Measurements from ENCODE around the gene LIPC.

LIPC gene

DNA sequence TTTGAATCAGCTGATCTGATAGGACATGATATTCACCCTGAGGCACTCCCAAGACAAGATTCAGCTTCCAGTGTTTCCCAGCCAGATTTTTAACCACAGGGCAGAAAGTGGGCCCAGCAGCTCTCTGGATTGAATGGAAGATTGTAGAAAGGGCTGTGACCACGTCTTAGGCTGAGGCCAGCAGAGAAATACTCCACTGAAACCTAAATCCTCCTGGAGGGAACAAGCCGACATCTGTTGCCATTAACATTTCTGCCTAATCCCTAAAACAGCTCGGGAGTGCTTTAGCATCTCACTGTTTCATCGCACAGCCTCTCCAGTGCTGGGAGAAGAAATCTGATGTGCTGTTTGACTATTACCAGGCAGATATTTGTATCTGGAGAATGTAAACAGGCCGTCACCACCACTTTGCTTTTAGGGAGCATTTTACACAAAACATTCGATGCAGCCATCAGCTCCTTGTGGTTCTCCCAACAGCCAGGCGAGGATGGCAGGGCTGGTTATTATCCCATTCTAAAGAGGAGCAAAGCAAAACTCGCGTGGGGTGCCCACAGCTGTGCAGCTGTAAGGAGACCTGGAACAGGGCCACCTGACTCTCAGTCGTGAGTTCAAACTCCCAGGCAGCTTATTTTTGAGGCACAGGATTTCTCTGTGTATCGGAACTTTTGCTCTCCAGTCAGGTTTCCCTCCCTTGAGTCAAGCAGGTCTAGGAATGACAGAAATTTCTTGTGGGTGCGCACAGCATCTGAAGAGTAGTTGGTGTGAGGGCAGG, 117.4 kb downstream of the LIPC start:
- no peak for DNase-seq (ENCODE audit: extremely low read depth in 1 of 2, low read depth in 1 of 2)

DNA sequence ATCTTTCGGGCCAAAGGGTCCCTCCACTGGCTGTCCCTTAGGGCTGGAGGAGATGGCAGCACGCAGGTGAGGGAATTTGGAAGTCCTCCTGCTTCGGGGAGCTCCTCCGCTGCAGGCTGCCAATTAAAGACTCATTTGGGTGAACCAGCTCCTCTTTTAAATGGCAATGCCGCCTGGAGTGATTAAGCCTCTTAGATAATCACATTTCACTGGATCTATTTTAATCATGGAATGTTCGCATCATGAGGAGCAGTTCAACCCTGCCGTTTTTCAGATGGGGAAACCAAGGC, 117.9 kb downstream of the LIPC start:
- no peak for DNase-seq (ENCODE audit: extremely low read depth in 1 of 2, low read depth in 1 of 2)

DNA sequence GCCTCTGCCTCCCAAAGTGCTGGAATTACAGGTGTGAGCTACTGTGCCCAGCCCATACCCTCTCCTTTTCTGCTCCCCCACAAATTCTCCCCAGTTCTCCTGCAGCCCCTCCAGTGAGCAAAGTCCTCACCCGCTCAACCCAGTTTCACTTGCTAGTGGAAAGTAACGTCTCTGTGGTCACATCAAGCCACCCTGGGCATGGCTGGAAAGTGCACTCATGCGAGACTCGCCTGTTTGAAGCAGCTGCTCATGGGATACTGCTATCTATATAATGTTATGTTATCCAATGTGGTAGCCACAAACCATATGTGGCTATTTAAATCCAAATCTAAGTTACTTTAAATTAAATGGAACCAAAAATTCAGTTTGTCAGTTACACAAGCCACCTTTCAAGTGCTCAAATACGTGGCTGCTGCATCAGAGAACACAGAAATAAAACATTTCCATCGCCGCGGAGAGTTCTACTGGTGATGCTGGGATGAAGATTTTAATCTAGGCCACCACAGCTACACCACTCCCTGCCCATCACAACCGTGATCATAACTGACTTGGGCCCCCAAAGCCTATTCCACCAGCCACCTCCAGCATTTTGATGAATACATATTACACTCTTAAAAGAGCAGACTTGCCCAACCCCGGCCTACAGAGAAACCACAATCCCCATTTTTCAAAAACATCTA, 119.4 kb downstream of the LIPC start:
- DNase-seq (ENCODE audit: extremely low read depth in 1 of 2, low read depth in 1 of 2): peak in 1 of 2 donors; percentile 37

DNA sequence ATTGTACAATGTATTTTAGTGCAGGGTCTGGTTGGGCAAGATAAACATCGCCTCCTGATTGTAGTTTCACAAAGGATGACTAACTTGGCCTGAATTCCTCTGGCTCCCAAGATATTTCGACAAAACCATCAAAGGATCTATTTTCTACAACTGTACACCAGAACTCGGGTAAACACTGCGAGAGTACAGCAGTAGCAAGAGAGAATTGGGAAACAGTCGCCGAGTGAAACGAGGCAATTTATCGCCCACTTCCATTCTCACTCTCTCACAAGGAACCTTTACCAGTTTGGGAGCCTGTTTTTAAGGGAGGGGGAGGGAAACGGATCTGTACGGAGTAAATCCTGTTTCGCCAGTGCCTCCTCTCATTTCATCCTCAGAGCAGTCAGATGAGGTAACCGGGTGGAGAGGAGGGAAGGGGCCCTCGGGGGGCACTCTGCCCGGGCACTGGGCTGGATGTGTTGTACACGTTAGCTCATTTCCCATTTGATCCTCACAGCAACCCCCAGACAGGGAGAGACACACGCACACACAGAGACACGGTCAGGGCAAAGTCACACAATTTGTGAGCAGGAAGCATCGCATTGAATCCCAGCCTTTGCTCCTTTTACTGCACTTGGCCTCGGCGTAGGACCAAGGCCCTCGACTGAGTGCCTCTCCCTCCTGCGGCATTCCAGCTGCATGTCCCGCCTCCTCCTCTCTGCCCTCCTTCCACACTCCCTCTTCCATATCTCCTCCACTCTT, 120.1 kb downstream of the LIPC start:
- DNase-seq (ENCODE audit: extremely low read depth in 1 of 2, low read depth in 1 of 2): no peak

DNA sequence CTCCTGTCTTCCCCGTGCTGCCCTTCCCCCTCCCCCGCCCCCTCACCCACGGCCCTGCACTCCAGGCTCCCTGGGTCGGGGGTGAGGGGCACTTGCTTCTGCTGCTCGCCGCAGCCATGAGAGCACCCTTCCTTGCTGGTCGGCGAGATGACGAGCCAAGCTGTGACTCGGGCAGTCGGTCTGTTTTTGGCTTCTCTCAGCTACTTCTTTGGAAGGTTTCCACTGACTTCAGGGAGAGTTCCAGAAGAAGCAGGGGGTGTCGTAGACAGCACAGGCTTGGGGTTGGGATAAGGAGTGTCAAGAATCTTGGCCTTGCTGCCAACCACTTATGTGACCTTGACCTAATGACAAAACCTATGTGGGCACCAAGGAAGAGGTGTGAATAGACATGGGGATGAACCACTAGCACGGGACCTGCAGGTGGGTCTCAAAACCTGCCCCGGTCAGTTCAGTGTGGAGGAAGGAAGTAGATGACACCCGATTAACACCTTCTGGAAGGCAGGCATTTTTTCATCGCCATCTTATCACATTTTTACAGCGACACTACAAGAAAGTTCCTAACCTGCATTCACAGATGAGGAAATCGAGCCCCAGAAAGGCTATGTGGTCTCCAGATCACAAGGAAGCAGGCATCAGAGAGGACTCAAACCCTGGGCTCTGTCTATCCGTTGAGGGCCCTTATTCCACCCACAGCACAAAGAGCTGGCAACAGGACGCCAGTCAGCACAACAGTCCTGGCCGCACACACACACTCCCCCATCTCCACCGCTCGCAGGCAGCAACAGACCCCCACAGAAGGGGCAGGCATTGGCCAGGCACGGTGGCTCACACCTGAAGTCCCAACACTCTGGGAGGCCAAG, 120.9 kb downstream of the LIPC start:
- DNase-seq (ENCODE audit: extremely low read depth in 1 of 2, low read depth in 1 of 2): no peak

DNA sequence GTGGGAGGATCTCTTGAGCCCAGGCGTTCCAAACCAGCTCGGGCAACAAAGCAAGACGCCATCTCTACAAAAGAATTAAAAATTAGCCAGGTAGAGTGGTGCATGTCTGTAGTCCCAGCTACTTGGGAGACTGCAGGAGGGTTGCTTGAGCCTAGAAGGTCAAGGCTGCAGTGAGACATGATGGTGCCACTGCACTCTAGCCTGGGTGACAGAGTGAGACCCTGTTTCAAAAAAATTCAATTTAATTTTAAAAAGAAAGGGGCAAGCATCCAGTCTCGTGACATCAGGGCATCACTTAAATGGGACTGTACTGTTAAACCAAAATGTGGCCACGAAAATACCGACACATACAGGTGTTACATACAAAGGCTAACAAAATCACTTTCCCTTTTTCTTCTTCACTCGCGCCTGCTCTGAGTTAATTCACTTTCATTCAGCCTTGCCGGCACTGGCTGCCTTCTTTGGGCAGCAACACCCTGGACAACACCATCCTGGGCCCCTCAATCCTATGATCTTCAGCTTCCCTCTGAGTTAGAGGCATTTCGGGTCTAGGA, 121.7 kb downstream of the LIPC start:
- no peak for DNase-seq (ENCODE audit: extremely low read depth in 1 of 2, low read depth in 1 of 2)

DNA sequence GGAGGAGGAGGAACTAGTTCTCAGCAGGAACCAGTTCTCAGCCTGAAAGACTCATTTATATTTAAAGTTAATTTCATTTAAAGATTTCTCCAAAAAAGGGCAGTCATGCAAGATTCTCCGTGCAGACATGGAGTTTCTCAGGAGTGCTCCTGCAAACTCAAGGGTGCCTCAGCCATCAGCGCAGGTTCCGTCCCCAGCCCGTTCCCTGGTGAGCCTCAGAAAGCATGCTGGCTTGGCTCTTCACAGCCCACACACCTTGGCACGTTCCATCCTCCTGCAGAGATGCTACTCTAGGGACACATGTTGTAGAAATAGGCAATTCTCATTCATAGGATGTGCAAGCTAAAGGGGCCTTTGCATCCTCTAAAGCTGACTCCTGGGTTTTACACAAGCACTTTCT, 123.0 kb downstream of the LIPC start:
- DNase-seq (ENCODE audit: extremely low read depth in 1 of 2, low read depth in 1 of 2): no peak

DNA sequence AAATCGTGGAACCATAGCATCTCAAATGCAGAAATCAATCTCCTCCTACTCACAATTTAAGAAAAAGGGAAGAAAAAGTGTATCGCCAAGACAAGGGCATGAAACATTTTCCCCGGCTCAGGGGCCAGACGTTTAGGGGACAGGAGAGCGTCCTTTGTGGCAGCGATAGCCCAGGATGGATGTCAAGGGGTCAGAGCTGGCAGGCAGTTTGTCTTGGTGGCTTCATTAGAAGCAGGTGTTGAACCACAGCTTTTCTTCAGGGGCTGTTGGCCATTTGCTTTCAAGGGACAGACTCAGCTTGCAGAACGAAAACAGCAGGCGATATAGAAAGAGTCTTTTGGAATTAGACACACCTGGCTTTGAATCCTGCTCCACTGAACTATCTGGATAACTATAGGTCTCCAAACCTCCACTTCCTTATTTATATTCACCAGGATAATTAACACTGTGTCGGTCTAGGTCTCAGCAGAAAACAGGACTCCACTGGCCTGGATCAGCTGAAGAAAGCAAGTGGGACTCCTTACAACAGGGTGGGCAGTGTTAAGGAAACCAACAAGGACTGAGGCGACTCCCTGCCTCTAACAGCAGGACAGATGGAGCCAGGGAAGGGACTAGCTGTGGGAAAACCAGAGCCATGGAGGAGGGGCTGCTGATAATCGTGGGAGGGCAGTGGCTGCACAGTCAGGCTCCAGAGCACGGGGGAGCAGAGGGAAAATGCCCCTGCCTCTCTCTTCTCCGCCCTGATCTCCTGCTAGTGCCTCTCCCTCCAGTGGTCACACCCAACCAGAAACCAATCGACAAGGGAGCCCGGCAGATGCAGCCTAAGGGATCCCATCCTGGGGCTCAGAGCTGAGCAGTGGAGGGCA, 123.6 kb downstream of the LIPC start:
- DNase-seq (ENCODE audit: extremely low read depth in 1 of 2, low read depth in 1 of 2): no peak

DNA sequence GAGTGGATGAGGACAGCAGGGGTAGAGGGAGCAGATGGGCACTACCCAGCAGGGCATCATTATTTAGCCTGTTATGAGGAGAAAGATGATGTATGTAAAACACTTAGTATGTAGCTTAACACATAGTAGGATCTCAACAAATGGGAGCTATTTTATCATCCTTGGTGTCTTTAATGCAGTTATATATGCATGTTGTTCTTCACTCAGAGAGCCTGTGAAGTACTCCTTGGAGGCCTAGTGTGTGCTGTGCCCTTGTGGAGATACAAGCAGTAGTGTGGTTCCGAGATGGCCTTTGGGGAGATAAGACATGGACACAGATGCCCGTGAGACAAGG, 124.2 kb downstream of the LIPC start:
- no peak for DNase-seq (ENCODE audit: extremely low read depth in 1 of 2, low read depth in 1 of 2)

DNA sequence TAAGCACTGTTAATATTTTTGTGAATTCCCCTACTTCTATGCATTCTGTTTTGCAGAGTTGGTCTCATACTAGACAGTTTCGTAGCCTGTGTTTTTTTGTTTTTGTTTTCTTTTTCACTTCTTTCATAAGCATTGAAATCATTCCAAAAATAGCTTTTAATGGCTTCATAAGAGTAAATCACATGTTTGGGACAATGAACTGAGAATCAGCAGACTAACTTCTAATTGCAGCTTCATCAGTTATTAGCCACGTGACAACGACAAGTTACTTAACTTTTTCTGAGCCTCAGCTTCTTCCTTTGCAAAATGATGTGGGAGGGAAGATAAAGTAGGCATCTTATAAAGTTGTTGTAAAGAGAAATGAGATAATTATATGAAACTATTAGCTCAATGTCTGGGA, 124.8 kb downstream of the LIPC start:
- no peak for DNase-seq (ENCODE audit: extremely low read depth in 1 of 2, low read depth in 1 of 2)

DNA sequence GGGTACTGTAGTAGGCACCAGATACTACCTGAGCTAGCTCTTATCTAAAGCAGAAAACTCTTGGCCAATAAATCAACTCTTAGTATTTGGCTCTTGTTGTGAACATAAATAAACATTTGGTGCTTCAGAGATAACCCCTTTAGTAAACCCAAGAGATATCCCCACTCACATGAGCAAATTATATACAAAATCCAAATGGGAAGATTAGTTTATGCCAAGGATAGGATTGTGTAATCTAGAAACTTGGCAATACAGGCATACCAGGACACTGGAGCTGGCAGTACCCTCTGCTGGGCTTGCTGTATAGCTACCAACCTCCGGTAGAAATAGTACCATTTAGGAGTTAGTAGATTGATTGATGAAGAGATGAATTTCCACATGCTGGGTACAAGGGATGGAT, 127.0 kb downstream of the LIPC start:
- no peak for DNase-seq (ENCODE audit: extremely low read depth in 1 of 2, low read depth in 1 of 2)

DNA sequence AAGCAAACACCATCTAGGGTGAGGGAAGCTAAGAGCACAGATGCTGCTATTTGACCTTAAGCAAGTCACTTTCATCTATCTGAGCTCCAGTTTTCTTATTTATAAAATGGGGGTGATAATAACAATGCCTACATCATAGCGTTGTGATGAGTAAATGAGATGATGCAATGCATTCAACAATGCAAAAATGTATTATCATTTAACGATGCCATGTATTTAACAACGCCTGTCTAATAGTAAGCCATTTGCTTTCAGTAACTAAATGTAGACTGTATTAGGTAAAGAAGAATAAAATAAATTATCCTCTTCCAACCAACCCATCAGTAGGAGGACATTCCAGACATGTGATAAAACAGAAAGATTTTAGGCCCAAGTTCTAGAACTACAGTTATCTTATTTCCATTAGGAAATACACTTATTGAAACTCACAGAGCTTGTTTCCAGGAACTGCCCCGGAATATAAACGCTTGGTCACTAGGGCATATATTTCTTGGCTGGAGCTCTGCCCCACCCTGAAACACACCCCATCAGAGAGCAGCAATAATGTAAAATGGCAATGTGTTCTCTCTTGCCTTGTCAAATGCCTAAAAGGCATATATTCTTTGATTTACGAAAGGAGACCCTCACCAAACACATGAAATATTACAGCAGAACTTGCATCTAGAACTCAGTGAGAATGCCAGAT, 128.3 kb downstream of the LIPC start:
- DNase-seq (ENCODE audit: extremely low read depth in 1 of 2, low read depth in 1 of 2): no peak

DNA sequence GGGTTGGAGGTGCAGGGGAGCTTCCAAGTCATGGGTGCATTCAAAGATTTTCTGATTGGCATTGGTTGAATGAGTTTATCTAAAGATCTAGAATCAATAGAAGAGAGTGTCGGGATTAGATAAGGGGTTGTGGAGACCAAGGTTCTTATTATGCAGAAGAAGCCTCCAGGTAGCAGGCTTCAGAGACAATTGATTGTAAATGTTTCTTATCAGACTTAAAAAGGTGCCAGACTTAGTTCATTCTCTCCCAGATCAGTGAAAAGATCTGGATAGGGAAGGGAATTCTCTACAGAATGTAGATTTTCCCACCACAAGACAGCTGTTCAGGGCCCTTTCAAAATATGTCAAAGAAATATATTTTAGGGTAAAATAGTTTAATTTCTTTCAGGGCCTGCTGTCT, 129.5 kb downstream of the LIPC start:
- DNase-seq (ENCODE audit: extremely low read depth in 1 of 2, low read depth in 1 of 2): no peak

DNA sequence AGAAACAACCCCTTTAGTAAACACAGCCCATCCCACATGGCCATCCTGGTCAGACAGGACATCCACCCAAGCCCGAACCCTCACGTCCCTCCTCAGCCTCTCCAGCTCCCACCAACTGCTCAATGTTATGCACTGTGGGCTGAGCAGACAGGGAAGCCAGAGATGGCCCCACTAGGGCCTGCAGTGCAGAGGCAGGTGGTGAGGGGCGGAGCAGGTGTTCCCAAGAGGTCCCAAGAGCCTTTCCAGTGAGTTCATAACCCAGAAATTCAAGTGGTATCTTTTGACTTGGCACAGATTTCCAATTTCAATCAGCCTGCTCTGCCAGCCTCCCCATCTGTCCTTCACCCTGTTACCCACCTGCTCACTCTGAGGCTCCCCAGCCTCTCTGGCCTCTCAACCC, 130.3 kb downstream of the LIPC start:
- DNase-seq (ENCODE audit: extremely low read depth in 1 of 2, low read depth in 1 of 2): no peak

DNA sequence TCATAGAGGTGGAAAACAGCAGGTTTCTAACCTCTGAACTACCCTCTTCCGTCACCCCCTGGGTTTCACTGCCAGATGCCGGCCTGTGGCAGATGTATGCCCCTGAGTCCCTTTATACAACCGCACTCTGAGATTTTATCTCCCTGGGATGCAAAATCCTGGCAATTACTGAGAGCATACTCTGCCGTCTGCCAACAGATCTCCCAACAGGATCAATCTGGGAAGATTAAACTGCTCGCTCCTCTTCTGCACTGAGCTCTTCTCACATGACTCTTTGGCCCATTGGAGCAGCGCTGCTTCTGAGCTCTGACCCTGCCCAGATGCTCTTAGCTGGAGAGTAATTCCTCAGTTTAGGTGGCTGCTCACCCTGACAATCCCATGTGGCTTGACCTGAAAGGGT, 133.2 kb downstream of the LIPC start:
- no peak for DNase-seq (ENCODE audit: extremely low read depth in 1 of 2, low read depth in 1 of 2)

DNA sequence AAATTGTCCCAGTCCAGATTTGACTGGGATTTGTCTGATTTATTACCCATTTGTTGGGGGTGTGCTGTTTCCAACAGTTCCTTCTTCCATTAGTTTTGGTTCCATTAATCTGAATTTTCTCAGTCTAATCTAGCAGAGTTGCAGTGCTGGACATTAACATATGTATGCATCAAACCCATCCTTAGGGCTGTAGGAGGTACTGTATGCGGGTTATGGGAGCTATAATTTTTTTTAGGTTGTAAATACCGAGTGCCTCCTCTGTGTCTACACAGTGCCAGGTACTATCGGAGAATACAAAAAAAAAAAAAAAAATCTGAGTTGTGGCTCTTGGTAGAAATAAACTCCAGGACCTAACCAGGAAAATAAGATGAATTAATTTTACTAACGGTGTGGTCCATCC, 133.8 kb downstream of the LIPC start:
- no peak for DNase-seq (ENCODE audit: extremely low read depth in 1 of 2, low read depth in 1 of 2)

DNA sequence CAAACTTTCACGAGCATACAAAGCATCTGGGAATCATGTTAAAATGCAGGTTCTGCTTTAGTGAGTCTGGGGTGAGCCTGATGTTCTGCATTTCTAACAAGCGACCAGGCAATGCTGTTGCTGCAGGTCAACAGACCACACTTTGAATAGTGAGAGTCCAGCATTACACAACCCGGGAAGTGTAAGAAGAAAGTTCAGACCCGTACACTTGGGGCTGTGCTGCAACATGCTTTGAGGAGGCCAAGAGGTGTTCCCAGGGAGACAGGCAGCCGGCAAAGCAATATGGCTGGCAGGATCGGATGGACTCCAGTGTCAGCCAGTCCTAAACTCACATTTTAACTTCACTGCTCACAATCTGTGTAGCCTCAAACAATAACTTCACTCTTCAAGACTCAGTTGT, 134.2 kb downstream of the LIPC start:
- no peak for DNase-seq (ENCODE audit: extremely low read depth in 1 of 2, low read depth in 1 of 2)

DNA sequence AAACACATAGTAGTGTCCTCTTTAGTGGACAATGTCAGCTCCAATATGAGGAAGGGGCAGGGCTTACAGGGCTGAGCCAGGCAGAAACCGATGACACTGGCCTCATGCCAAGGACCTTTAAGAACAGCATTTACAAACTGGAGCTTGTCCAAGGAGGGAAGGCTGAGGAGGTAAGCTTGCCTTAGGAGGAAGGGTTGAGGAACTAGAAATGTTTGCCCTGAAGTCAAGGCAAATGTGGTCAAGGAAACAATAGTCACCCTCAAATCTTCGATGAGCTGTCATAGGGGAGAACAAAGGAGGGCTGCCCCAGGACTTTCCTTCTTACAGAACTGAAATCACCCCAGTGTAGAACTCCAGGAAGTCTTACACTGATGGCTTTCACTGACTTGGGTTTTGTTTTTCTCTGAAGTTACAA, 136.4 kb downstream of the LIPC start:
- no peak for DNase-seq (ENCODE audit: extremely low read depth in 1 of 2, low read depth in 1 of 2)

DNA sequence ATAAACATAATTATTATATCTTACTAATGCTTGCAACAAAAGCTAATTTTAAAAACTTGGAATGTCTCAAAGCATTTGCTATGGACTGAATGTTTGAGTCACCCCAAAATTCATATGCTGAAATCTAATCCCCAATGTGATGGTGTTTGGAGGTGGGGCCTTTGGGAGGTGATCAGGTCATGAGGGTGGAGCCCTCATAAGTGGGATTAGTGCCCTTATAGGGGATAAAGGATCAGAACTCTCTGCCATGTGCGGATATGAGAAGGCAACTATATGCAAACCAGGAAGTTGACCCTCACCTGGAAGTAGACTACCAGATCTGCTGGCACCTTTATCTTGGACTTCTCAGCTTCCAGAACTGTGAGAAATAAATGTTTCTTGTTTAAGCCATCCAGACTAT, 137.7 kb downstream of the LIPC start:
- no peak for DNase-seq (ENCODE audit: extremely low read depth in 1 of 2, low read depth in 1 of 2)

DNA sequence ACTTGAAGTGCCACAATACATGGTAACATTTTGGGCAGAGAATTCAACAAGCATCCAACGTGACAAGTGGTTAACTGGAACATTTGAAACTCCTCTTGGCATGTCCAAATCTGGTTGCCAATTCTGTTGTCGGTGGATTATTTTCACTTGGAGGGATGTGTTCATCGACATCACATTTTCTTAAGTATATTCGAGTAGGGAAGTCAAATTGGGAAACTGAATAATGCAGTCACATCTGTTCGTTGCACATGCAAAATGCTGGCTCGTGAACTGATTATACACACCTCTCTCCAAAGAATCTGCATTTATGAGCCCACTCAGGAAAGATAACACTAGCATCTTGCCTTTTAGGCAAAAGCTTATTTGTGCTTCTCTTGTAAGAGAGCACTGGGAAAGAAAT, 139.7 kb downstream of the LIPC start:
- no peak for DNase-seq (ENCODE audit: extremely low read depth in 1 of 2, low read depth in 1 of 2)
